Measurements from ENCODE around the gene ZNF74.
A peak's percentile ranks its signal among the peaks of the same experiment; 100 is the strongest.
"Not testable (repeated sequence)": the region's sequence is repeated elsewhere in the genome, so short reads cannot be mapped to it uniquely, and the experiment has no call there.

The ZNF74 gene

GRCh38 chr22:20450551-20450906 lies 56.6 kb downstream of the ZNF74 start:
- no peak for DNase-seq

DNA sequence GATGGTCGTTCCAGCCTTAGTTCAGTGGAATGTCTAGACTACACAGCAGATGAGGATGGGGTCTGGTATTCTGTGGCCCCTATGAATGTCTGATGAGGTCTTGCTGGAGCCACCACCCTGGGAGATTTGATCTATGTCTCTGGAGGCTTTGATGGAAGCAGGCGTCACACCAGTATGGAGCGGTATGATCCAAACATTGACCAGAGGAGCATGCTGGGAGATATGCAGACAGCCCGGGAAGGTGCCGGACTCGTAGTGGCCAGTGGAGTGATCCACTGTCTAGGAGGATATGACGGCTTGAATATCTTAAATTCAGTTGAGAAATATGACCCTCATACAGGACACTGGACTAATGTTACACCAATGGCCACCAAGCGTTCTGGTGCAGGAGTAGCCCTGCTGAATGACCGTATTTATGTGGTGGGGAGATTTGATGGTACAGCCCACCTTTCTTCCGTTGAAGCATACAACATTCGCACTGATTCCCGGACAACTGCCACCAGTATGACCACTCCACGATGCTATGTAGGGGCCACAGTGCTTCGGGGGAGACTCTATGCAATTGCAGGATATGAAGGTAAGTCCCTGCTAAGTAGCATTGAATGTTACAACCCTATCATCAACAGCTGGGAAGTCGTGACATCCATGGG lies 57.3 kb downstream of the ZNF74 start:
- DNase-seq: not testable (repeated sequence)

GRCh38 chr22:20451920-20452319 lies 58.0 kb downstream of the ZNF74 start:
- DNase-seq: no peak

DNA sequence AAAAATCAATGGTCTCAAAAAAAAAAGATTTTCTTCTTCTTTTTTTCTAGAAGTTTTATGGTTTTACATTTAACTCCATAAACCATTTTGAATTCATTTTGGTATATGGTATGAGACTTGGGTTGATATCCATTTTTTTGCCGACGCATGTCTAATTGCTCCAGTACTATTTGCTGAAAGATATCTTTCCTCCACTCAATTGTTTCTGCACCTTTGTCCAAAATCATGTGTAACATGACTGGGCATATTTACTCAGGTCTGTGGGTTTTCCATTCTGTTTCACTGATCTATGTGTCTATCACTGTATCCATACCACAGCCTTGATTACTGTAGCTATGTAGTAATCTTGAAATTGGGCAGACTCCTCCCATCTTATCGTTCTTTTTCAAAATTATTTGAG lies 59.3 kb downstream of the ZNF74 start:
- no peak for DNase-seq

DNA sequence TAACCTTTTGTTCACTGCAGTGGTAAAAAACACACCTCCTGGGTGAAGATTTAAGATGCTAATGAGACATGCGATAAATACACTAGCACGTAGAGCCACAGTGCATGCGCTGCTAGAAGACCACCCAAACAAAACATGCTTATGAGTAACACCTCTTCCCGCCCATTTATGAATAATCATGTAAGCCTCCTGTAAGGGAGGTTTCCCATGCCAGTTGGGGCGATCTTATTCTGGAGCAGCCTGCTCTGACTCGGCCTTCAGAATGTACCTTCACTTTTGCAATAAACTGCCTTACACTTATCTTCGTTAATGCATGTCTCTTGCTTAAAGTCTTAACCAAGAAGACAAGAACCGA lies 61.7 kb downstream of the ZNF74 start:
- DNase-seq: no peak

DNA sequence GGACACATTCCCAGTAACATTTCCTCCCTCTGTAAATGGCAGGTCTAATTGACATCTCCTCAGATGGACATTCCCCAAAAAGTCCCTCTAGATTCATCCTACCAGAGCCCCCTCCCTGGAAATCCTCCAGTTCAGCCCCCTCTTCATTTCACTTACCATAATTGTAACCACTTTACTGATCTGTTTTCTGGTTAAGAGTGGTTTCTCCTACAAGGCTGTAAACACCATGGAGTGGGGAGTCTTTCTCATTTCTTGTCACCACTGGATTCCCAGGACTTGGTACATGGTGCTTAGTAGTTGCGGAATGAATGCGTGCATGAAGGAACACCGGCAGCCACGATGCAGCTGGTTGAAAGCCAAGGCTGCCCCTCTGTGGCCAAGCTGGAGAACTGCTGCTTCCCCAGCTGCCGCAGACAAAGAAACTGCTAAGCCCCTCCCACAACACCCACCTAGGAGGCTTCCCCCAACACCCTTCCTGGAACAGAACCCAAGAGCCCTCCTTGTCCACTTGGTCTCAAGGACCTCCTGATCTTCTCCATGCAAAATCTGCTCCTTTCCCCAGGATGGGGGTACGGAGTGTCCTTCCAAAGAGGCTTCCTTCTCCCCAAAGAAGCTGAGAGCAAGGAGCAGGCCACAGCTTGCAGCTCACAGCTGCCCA lies 62.2 kb downstream of the ZNF74 start:
- DNase-seq: peak; percentile 89

DNA sequence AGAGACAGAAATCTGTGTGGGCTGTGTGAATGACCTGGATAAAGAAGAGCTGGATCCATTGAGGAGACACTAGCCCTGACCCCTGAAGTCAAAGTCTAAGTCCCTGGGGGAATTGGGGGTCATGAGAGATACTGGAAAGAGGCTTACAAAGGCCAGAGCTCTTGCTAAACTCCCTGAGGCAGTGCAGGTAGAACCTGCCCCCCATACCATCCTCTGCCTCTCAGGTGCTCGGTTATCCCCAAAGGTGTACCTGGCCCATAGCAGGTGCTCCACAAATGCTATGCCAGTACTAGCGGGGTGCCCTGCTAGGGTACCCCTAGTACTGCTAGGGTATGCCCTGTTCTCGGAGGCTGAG lies 62.7 kb downstream of the ZNF74 start:
- no peak for DNase-seq

- DNase-seq: no peak
These were observed 63.7 kb downstream of the ZNF74 start for GRCh38 chr22:20457506-20458240.
